COR-L47 (cell line): Measurements from ENCODE around the gene PODXL.
A peak's percentile ranks its signal among the peaks of the same experiment; 100 is the strongest.

Source experiments
- DNase-seq: peaks from one replicate; lab custom pipeline; 2025; lab: John Stamatoyannopoulos, UW

Gene PODXL

DNA sequence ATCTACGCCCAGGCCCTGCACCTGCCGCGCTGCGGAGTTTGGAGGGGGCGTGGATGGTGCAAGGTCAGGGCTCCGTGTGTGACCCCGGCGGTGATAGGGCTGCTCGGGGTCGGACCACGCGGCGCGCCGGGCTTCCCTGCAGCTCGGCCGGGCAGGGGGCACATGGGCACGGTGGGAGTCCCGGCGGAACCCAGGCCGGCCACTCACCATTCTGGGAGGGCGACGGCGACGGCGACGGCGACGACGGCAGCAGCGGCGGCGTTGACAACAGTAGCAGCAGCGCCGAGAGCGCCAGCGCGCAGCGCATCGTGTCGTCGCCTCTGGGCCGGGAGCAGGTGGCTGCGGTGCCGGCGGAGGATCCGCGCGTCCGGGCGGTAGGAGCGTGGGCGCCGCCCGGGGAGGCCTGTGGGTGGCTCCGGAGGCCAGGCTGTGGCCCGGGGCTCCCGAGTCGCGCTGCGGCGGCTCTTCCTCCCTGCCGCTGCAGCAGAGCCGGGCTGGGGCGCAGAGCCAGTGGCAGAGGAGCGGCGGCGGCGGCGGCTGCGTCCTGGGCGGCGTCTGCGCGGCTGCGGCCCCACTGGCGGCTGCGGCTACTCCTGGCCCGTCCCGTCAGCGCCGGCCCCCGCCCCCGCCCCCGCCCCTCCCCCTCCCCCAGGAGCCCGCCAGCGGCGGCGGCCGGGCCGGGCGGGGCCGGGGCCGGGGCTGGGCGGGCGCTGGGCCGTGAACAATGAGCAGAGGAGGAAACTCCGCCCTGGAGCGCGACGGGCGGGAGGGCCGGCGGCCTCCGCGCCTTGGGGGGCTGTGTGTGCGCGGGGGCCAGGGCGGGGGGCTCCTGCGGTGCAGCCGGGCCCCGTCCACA, at the start of gene PODXL:
Gene PODXL (minus strand): TSS at position 576 of the 856 bp plus-strand sequence. CDS start 269 bp downstream, at position 307.
- peak; percentile 74 for DNase-seq

- no peak for DNase-seq
Observed at GRCh38 chr7:131605280-131605878, 49.0 kb upstream of the PODXL start.

DNA sequence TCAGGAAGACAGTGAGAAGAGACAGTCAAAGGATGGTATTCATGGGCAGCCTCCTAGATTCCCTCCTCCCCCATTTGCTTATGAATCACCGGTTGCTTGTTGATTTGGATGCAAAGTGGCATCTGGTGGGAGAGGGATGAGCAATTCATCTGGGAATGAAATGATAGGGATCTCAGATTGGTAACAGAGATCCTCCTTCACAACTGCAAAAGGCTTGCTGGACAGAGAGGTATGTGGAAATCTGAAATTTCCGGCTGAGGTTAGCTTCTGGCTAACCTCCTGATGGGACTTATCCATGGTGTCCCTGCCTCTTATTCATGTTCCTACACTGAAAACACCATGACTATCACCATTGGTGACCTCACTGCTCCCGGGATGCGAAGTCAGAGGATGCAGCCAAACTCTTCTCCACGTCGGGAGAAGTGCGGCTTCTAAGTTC, 48.4 kb upstream of the PODXL start:
- DNase-seq = no peak

DNA sequence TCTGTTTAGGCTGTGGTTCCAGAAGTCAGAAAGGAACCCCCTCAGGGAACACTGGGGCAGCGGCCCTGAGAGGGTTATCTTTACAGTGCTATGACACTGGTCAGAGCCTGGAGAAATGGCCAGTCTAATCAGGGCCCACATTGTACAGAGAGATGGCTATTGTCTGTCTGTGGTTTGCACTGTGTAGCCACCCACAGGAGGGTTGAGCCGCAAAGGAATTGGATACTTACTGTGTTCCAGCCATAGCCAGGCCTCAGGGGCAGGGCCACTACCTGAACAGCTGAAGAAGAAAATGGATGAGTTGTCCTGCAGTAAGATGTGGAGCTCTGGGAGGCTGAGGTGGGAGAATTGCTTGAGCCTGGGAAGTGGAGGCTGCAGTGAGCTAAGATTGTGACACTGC, 47.5 kb upstream of the PODXL start:
- no peak for DNase-seq

- DNase-seq = no peak
Observed at GRCh38 chr7:131602994-131603372, 46.6 kb upstream of the PODXL start.

- DNase-seq = no peak
Observed at GRCh38 chr7:131602304-131602993, 46.0 kb upstream of the PODXL start.

DNA sequence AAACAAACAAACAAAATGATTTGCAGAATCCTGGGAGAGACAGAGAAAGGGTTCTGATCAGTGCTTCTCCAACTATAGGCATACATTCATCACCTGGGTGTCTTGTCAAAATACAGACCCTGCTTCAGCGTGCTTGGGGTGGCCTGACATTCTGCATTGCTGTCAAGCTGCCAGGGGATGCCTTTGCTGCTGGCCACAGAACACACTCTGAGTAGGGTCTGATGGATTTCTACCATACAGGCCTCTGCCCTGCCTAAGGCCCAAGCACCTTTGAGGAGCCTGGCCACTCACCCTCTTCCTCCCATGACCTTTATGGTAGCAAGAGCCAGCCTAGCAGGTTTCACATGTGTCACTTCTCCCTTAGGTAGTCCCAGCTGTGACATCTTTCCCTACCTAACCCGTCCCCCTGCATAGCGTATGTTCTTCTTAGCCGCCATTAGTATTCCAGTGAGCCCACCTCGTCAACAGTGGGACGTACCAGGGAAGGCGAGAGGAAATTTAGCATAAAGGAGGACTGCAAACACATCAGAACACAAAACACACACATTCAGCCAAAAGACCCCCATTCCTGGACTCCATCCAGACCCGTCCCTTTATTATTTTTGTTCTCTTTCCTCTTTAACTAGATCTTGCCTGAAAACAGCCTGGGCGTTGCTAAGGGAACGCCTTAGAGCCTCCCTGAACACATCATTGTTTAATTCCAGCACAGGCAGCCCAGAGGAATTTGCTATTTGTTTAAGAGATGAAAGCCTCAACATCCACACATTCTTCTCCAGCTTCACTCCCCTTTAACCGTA, 43.9 kb upstream of the PODXL start:
- no peak for DNase-seq

GRCh38 chr7:131596785-131597184, 40.4 kb upstream of the PODXL start:
- no peak for DNase-seq

DNA sequence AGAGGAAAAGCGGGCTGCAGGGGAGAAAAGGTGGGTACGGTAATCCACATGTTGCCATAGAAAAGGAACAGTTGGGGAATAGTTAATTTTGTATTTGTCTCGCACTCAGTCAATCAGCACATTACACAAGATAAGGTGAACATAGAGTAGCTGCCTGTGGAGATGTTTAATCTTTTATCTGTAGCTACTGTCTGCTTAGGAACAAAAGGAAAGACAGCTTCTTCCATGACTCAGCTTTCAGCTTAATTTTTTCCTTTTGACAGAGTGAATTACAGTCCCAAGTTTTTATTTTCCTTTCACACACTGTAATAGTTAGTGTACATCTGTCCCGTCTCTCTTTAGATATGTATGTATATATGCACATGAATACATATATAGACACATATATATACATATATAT, 39.3 kb upstream of the PODXL start:
- DNase-seq = no peak

- no peak for DNase-seq
Observed at GRCh38 chr7:131591687-131592319, 35.4 kb upstream of the PODXL start.

GRCh38 chr7:131587315-131587923, 31.0 kb upstream of the PODXL start:
- DNase-seq = no peak

GRCh38 chr7:131586759-131587158, 30.3 kb upstream of the PODXL start:
- no peak for DNase-seq

GRCh38 chr7:131586259-131586658, 29.8 kb upstream of the PODXL start:
- no peak for DNase-seq

DNA sequence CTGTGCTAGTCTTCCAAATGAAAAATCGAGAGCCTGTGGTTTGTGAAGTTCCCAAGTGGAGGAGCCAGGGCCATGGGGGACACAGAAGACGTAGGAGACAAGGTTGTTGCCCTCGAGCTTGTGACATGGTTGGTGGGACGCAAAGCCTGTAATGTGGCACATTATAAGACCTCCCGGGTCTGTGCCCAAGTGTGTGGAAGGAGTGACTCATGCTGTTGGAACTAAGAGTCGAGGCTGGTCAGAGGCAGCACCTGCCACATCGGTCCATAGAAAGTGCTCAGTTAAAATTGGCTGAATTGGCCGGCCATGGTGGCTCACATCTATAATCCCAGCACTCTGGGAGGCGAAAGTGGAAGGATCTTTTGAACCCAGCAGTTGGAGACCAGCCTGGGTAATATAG, 27.0 kb upstream of the PODXL start:
- DNase-seq = no peak

GRCh38 chr7:131581241-131582051, 25.0 kb upstream of the PODXL start:
- no peak for DNase-seq

DNA sequence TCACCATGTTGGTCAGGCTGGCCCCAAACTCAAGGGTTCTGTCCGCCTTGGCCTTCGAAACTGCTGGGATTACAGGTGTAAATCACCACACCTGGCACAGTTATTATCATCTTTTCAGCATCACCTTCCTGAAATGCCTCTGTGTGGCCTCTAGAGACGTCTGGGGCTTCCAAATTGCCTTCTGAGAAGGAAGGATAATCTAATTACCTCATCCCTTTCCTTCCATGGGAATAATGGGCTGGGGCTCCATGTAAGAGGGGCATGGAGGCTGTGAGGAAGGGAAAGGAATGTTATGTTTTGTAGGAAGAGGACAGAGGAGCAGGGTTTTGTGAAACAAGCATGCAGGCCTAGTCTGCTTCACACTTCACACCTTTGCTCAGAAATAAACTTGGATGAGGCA, 22.2 kb upstream of the PODXL start:
- DNase-seq = no peak

DNA sequence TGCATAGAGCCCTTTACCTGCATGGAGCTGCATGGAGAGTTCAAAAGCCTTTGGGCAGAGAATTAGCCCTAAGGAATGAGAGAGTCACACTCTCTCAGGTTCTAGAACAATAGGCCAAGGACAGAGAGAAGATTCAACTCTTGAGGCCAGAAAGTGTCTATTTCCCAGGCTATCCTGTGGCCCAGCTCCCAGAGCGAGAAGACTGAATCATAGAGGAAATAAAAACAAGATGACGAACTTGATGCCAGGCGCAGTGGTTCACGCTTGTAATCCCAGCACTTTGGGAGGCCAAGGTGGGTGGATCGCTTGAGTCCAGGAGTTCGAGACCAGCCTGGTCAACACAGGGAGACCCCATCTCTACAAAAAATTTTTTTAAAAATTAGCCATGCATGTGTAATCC, 18.3 kb upstream of the PODXL start:
- DNase-seq = no peak

GRCh38 chr7:131570401-131570800, 14.0 kb upstream of the PODXL start:
- no peak for DNase-seq

- DNase-seq = no peak
Observed at GRCh38 chr7:131568970-131569369, 12.5 kb upstream of the PODXL start.

- DNase-seq = no peak
Observed at GRCh38 chr7:131568510-131568909, 12.1 kb upstream of the PODXL start.
